ENCODE measurements around the gene PIK3C3.

- TF ChIP-seq COPS2 (conservative IDR thresholded peaks at IDR 0.05) (no peak), ETV6 (IDR thresholded peaks at IDR 0.05; ENCODE audit: borderline replicate concordance in 1 of 2, low read depth in 2 of 2, low read length in 1 of 2) (no peak), ETV6 (CRISPR knock-in tag; IDR thresholded peaks at IDR 0.05; ENCODE audit: borderline replicate concordance) (no peak), FOXA3 (CRISPR knock-in tag; conservative IDR thresholded peaks at IDR 0.05 in 1 of 2, IDR thresholded peaks at IDR 0.05 in 1 of 2) (no peak), ZNF384 (IDR thresholded peaks at IDR 0.05; ENCODE audit: low read depth, low read length) (no peak), POLR2AphosphoS2 (IDR thresholded peaks at IDR 0.05; ENCODE audit: low read length) (no peak), HDAC1 (IDR thresholded peaks at IDR 0.05) (no peak), TAF1 (IDR thresholded peaks at IDR 0.05; ENCODE audit: control insufficient read depth, extremely low read depth, insufficient read depth, low read length, severe bottlenecking) (no peak), SMC3 (conservative IDR thresholded peaks at IDR 0.05; ENCODE audit: insufficient read depth, low read depth, low read length) (no peak), MAX (CRISPR knock-in tag; IDR thresholded peaks at IDR 0.05) (no peak), SRSF9 (IDR thresholded peaks at IDR 0.05; ENCODE audit: borderline replicate concordance, low read depth, low read length) (no peak), CTCF (IDR thresholded peaks at IDR 0.05 in 2 of 3, conservative IDR thresholded peaks at IDR 0.05 in 1 of 3; ENCODE audit: insufficient read depth in 2 of 3, low read depth in 1 of 3, low read length in 3 of 3) (no peak)
- TF ChIP-seq, protein P1, sequence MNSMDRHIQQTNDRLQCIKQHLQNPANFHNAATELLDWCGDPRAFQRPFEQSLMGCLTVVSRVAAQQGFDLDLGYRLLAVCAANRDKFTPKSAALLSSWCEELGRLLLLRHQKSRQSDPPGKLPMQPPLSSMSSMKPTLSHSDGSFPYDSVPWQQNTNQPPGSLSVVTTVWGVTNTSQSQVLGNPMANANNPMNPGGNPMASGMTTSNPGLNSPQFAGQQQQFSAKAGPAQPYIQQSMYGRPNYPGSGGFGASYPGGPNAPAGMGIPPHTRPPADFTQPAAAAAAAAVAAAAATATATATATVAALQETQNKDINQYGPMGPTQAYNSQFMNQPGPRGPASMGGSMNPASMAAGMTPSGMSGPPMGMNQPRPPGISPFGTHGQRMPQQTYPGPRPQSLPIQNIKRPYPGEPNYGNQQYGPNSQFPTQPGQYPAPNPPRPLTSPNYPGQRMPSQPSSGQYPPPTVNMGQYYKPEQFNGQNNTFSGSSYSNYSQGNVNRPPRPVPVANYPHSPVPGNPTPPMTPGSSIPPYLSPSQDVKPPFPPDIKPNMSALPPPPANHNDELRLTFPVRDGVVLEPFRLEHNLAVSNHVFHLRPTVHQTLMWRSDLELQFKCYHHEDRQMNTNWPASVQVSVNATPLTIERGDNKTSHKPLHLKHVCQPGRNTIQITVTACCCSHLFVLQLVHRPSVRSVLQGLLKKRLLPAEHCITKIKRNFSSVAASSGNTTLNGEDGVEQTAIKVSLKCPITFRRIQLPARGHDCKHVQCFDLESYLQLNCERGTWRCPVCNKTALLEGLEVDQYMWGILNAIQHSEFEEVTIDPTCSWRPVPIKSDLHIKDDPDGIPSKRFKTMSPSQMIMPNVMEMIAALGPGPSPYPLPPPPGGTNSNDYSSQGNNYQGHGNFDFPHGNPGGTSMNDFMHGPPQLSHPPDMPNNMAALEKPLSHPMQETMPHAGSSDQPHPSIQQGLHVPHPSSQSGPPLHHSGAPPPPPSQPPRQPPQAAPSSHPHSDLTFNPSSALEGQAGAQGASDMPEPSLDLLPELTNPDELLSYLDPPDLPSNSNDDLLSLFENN (IDR thresholded peaks at IDR 0.05; ENCODE audit: low read depth in 2 of 2, low read length in 2 of 2): no peak
Measured at GRCh38 chr18:42045346-42045745, 90.3 kb downstream of the PIK3C3 start.
